ENCODE measurements around the gene PRKCB.

Gene PRKCB

DNA sequence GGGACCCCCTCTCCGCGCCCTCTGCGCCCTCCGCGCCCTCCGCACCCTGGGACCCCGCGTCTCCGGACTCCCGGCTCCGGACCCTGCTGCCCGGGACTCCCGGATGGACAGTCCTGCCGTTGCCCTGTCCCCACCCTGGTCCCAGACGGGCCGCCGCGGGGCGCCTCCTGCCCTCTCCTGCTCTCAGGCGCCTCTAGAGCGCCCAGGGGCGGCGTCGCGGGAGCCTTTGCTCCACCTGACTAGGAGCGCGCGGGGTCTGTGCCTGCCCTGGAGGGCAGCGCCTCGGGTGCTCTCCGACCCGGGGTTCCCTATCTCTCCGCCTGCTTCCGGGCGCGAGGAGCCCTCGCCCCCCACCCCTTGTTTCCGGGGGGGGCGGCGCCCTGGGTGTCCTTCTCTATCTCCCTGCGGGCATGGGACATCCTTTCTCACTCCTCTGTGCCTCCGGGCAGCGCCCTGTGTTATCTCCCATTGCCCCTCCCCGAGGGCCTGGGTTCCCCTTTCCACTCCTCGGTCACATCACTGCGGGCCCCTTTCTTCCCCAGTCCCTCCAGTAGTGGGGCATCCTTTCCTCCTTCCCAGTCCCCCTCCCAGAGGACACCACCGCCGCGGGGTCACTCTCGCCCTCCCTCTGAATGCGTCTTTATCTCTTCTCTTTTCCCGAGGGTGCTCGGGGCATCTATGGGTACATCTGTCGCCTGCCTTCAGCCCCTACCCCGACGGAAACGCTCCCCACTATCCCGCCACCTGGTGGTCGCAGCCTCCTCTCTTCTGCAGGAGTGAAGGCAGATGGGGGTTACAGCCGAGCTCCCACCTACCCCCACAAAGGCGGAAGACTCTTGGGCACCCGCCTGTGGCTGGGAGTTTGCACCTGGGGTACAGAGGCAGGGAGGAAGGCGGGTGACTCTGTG, 875 bp downstream of the PRKCB start:
- DNase-seq (ENCODE audit: low spot score): peak; percentile 71

DNA sequence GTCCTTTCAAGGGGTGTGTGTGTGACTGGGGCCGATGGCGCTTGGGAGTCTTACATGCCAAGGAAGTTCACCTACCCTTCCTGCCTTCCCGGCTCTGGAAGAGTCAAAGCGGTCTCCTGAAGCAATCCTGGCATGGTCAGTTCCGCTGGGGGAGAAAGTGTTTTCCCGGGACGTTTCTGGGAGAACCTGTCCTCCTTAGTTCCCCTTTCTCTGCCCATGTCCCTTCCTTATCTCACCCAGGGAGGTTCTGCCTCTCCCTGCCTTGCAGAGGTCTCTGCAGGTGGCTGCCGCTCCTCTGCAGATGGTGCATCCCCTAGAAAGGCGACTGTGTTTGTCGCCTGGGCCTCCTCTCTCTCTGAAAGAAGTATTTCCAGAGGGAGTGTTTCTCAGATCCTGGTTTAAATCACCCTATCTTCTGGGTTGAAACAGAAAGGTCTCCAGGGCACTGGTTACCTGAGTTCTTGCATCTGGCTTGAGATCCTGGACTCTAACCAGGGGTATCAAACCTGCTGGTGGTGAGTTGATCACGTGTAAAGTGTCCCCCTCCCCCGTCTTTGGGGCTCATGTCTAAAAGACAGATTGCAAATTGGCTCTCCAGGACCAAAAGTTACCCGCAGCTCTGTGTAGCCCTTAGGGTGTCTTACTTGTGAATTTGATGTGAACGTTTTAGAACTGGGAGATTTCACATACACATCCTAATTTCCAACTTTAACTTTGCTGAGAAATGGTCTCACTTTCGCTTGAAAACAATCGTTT, 1.9 kb downstream of the PRKCB start:
- DNase-seq (ENCODE audit: low spot score): no peak

GRCh38 chr16:23838485-23839142, 2.8 kb downstream of the PRKCB start:
- DNase-seq (ENCODE audit: low spot score): no peak

DNA sequence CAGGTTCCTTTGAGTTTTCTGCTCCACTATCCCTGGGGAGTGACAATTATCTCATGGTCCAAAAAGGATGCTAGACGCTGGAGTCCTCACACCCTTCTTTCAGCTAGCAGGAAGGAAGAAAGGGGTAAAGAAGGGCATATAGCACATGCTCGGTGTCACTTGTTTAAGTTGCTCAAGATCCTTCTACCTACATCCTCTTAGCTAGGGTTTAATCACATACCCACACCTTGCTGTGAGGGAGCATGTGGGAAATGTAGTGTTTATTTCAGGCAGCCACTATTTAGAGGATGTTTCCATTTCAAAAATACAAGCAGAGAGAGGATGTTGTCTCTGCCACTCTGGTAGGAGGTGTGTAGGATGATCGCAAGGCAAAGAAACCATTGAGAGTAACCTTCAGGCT, 4.5 kb downstream of the PRKCB start:
- DNase-seq (ENCODE audit: low spot score): no peak

GRCh38 chr16:23842137-23842600, 6.4 kb downstream of the PRKCB start:
- no peak for DNase-seq (ENCODE audit: low spot score)

GRCh38 chr16:23843143-23843542, 7.4 kb downstream of the PRKCB start:
- DNase-seq (ENCODE audit: low spot score): no peak

DNA sequence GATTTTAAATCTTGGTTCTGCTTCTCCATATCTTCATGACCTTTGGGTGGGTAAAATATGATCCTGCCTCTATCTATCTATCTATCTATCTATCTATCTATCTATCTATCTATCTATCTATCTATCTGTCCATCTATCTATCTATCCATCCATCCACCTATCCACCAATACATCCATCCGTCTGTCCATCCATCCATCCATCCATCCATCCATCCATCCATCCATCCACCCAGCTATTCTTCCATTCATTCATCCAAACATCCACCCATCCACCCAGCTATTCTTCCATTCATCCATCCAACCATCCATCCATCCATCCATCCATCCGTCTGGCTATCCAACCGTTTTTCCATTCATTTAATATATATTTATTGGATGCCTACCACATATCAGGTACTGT, 11.5 kb downstream of the PRKCB start:
- no peak for DNase-seq (ENCODE audit: low spot score)

- no peak for DNase-seq (ENCODE audit: low spot score)
Observed at GRCh38 chr16:23847948-23848347, 12.2 kb downstream of the PRKCB start.

DNA sequence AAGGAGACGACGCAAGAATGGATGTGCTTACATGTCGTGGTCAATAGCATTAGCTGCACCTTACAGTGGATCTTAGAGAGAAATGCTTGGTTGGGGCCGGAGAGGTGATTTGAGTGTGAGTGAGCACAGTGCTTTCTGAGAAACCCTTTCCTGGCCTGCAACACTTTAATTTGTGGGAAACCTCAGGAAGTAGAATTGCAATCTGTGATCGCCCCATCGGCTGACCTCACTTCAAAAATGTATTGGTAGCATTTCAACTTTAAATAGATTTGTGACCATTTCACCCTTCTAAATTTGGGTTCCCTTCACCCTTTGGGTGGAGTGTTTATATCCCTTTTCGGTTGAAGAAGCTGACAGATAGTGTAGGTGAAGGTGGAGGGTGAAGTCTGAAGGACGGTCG, 13.2 kb downstream of the PRKCB start:
- no peak for DNase-seq (ENCODE audit: low spot score)

GRCh38 chr16:23852794-23853562, 17.2 kb downstream of the PRKCB start:
- DNase-seq (ENCODE audit: low spot score): no peak

GRCh38 chr16:23855010-23855409, 19.2 kb downstream of the PRKCB start:
- DNase-seq (ENCODE audit: low spot score): no peak

DNA sequence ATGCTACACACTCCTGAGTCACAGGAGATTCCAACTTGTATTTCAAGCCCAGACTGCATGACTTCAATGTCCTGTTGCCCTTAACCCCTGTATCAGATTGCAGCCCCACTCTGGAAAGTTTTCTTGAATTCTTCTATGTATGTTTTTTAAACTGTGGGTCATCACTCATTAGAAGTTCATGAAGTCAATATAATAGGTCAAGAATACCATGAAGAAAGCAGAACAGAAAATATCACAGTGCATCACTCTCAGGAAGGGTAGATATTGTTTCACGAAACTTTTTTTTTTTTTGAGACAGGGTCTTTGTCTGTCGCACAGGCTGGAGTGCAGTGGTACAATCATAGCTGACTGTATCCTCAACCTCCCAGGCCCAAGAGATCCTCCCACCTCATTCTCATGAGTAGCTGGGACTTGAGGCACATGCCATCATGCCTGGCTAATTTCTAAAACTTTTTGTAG, 20.5 kb downstream of the PRKCB start:
- no peak for DNase-seq (ENCODE audit: low spot score)

GRCh38 chr16:23857256-23857880, 21.6 kb downstream of the PRKCB start:
- no peak for DNase-seq (ENCODE audit: low spot score)

- no peak for DNase-seq (ENCODE audit: low spot score)
Observed at GRCh38 chr16:23857881-23858269, 22.1 kb downstream of the PRKCB start.

- DNase-seq (ENCODE audit: low spot score): no peak
Observed at GRCh38 chr16:23858542-23858941, 22.8 kb downstream of the PRKCB start.

- no peak for DNase-seq (ENCODE audit: low spot score)
Observed at GRCh38 chr16:23859713-23860269, 24.0 kb downstream of the PRKCB start.

DNA sequence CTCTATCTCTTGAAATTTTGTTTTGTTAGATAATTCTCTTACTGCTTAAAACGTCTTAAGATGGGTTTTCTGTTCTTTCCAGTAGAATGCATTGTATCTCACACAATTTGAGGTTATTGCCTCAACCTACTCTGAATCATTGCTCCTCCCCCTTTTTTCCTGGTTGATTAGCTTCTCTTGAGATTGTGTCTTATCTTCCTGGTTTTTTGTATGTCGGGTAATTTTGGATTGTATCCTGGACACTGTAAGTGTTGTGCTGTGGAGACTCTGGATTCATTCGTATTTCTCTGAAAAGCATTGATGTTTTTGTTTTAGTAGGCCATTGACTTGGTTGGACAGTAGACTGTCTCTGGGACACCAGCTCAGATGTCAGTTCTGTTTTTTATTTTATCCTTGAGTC, 26.1 kb downstream of the PRKCB start:
- no peak for DNase-seq (ENCODE audit: low spot score)

GRCh38 chr16:23862556-23862955, 26.8 kb downstream of the PRKCB start:
- DNase-seq (ENCODE audit: low spot score): no peak

GRCh38 chr16:23863511-23864422, 28.0 kb downstream of the PRKCB start:
- DNase-seq (ENCODE audit: low spot score): no peak

GRCh38 chr16:23865853-23866252, 30.1 kb downstream of the PRKCB start:
- DNase-seq (ENCODE audit: low spot score): peak; percentile 11

All from iPS-NIHi11 (cell line).